Neutrophil (primary cell): ENCODE results near the gene IGFL1.
"Not testable (repeated sequence)": the region's sequence is repeated elsewhere in the genome, so short reads cannot be mapped to it uniquely, and the experiment has no call there.

Experiments
- H3K27ac ChIP-seq: fragments of 200-600 bp; sonication (generic); 2 replicates; pipeline ENCODE4 v1.5.1; 2016; ENCODE audit warnings: mild to moderate bottlenecking, moderate library complexity
- H3K27me3 ChIP-seq: fragments of 200-600 bp; sonication (generic); 2 replicates; pipeline ENCODE4 v1.6.0; 2016; ENCODE audit warnings: mild to moderate bottlenecking
- H3K36me3 ChIP-seq: fragments of 200-600 bp; sonication (generic); 2 replicates; pipeline ENCODE4 v1.5.1; 2017
- H3K4me1 ChIP-seq, 2 experiments: fragments of 200-600 bp in 1 of 2; sonication (generic) in 1 of 2; 1 replicate in 1 of 2; 2 replicates in 1 of 2; pipeline versions ENCODE4 v1.5.1 to v1.6.1; 2013 to 2016; ENCODE audit warnings: low read depth in 1 of 2, low read length in 1 of 2, mild to moderate bottlenecking in 1 of 2, moderate library complexity in 1 of 2; ENCODE audit not compliant: control insufficient read depth in 1 of 2, insufficient read depth in 1 of 2
- H3K4me3 ChIP-seq, 2 experiments: fragments of 200-600 bp in 1 of 2; sonication (generic) in 1 of 2; 1 replicate in 1 of 2; 2 replicates in 1 of 2; pipeline ENCODE4 v1.5.1; 2013 to 2016; ENCODE audit warnings: low read depth in 1 of 2, low read length in 1 of 2, mild to moderate bottlenecking in 1 of 2, moderate library complexity in 1 of 2
- H3K9me3 ChIP-seq: fragments of 200-600 bp; sonication (generic); 2 replicates; pipeline ENCODE4 v1.5.1; 2016
- CTCF ChIP-seq: fragments of 200-600 bp; sonication (generic); IDR thresholded peaks from 2 replicates; pipeline ENCODE4 v1.5.1; 2016; ENCODE audit warnings: antibody characterized with exemption

IGFL1 gene

GRCh38 chr19:46250076-46250735 is 20.7 kb downstream of the IGFL1 start:
- no peak overlapping the region for H3K27ac ChIP-seq
- TF ChIP-seq CTCF, result no peak
- peaks cover 85% of the 10 kb centered on the region for H3K27me3 ChIP-seq
- H3K4me3 ChIP-seq, result no peak overlapping the region
- no peaks in the 10 kb centered on the region for H3K9me3 ChIP-seq
- no peaks in the 10 kb centered on the region for H3K36me3 ChIP-seq
- H3K4me1 ChIP-seq, result peaks cover 5 to 7% of the 10 kb centered on the region in 2 experiments

- no peaks in the 10 kb centered on the region for H3K36me3 ChIP-seq
- no peak for TF ChIP-seq CTCF
- peaks cover 72% of the 10 kb centered on the region for H3K27me3 ChIP-seq
- H3K9me3 ChIP-seq, result no peaks in the 10 kb centered on the region
- H3K27ac ChIP-seq, result no peak overlapping the region
- H3K4me1 ChIP-seq, result peaks cover 5 to 15% of the 10 kb centered on the region in 2 experiments
- no peak overlapping the region for H3K4me3 ChIP-seq
Observed at GRCh38 chr19:46251416-46251815, 21.9 kb downstream of the IGFL1 start.

- H3K9me3 ChIP-seq, result no peaks in the 10 kb centered on the region
- H3K4me1 ChIP-seq, result peaks cover 10 to 22% of the 10 kb centered on the region in 2 experiments
- no peak overlapping the region for H3K27ac ChIP-seq
- no peaks in the 10 kb centered on the region for H3K36me3 ChIP-seq
- peaks cover 63% of the 10 kb centered on the region for H3K27me3 ChIP-seq
- no peak overlapping the region for H3K4me3 ChIP-seq
- no peak for TF ChIP-seq CTCF
Observed at GRCh38 chr19:46254776-46255175, 25.2 kb downstream of the IGFL1 start.

GRCh38 chr19:46256855-46257254 is 27.3 kb downstream of the IGFL1 start:
- Histone ChIP-seq H3K36me3 (no peaks in the 10 kb centered on the region), H3K9me3 (no peaks in the 10 kb centered on the region), H3K4me1 (peaks cover 10 to 22% of the 10 kb centered on the region in 2 experiments), H3K4me3 (no peak overlapping the region), H3K27me3 (peaks cover 64% of the 10 kb centered on the region), H3K27ac (no peak overlapping the region)
- TF ChIP-seq CTCF, result no peak

GRCh38 chr19:46261501-46261900 is 32.0 kb downstream of the IGFL1 start:
- H3K4me3 ChIP-seq, H3K9me3 ChIP-seq, H3K27ac ChIP-seq, H3K36me3 ChIP-seq, H3K4me1 ChIP-seq: not testable (repeated sequence)
- H3K27me3 ChIP-seq, result peaks cover 79% of the 10 kb centered on the region

- H3K4me3 ChIP-seq, H3K4me1 ChIP-seq, H3K27ac ChIP-seq, H3K9me3 ChIP-seq, H3K36me3 ChIP-seq: not testable (repeated sequence)
- H3K27me3 ChIP-seq, result peaks cover 88% of the 10 kb centered on the region
Observed at GRCh38 chr19:46262684-46263296, 33.2 kb downstream of the IGFL1 start.

GRCh38 chr19:46264801-46265200 is 35.3 kb downstream of the IGFL1 start:
- H3K27ac ChIP-seq, H3K4me3 ChIP-seq, H3K36me3 ChIP-seq, H3K4me1 ChIP-seq, H3K9me3 ChIP-seq: not testable (repeated sequence)
- peaks cover 87% of the 10 kb centered on the region for H3K27me3 ChIP-seq
